HG03342 (cell line): Measurements from ENCODE around the gene SMAP2.

Experiments used
- ATAC-seq: cut with Tn5 transposase; IDR thresholded peaks from one replicate; pipeline ENCODE4 v1.9.1; 2021; ENCODE audit warnings: mild to moderate bottlenecking, moderate library complexity; ENCODE audit not compliant: unreplicated experiment

The SMAP2 gene

DNA sequence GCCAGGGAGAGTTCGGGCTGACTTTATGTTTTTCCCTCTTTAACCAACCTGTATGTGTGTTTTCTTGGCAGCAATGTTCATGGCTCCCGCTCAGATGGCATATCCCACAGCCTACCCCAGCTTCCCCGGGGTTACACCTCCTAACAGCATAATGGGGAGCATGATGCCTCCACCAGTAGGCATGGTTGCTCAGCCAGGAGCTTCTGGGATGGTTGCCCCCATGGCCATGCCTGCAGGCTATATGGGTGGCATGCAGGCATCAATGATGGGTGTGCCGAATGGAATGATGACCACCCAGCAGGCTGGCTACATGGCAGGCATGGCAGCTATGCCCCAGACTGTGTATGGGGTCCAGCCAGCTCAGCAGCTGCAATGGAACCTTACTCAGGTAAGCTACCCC, 43.2 kb downstream of the SMAP2 start:
- no peak for ATAC-seq

DNA sequence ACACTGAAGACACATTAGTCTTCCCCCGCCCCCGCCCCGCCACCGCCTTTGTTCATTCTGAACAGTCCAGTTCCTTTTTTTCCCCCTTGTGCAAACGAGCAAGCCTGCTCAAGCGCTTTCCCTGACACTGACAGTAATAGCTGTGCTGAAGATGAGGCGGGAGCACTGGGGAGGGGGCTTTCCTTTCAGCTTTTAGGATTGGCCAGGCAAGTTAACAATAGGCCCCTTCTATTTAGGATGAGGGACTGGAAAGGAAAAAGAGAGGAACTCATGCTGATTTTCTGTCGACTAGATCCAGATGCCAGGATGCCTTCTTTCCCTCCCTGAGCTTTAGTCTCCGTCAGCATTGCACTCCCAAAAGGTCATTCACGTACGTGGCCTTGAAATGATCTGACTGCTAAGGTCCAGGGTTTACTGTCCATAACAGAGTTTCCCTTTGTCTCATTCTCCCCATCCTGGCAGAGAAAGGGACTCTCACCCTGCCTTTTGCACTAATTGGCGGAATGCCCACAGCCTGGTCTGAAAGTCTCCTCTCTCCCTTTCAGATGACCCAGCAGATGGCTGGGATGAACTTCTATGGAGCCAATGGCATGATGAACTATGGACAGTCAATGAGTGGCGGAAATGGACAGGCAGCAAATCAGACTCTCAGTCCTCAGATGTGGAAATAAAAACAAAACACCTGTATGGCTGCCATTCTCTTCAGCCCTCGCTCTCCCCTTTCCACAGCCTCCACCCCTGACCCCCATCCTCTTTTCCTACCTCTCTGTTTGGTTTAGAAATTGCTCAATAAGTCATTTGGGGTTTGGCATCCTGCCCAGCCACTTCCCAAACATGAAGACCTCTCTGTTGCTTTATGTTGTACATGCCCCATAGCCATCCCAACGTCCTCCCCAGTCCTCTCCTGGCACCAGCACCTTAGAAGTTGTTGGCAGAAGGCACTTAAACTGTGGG, 48.2 kb downstream of the SMAP2 start:
- no peak for ATAC-seq

DNA sequence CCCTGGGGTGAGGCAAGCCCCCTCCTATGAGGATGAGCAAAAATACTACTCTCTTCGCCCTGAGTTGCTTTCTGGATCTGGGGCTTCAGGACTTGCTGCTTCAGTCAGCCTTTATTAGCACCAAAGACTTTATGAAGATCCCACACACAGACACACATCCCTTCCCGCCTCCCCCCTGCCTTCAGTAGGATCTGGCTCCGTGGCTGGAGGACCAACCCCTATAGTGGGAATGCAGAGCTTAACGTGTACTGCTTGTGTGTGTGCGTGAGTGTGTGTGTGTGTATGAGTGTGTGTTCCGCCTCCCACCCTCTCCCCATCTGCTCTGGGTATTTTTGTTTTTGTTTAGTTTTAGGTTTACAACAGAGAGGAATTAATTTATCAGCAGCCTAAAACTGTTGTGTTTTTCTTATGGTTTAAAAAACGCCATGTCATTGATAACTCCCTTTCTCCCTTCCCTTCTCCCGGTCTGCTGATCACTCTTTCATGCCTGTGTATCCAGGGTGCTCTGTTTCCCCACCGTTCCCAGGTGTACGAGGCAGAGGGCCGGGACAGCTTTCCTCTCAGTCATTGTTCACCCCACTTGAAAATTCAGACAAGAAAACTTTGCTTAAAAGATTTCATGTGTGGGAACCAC, 49.2 kb downstream of the SMAP2 start:
- ATAC-seq = no peak

DNA sequence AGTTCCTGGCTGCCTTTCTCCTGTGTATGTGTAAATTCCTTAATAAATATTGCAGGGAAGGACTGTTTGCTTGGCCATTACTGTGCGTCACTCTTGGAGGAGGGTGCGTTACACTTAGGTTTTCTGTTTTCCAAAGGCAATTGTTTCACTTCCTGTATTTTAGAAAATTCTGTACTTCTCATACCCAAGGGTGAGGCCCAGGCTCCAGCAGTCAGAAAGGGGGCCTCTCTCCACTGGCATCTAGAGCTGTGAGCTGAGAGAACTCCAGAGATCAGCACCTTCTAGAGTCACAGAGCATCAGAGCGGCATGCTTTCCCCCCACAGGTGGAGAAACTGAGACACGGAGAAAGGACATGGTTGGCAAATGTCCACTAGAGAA, 49.7 kb downstream of the SMAP2 start:
- ATAC-seq = no peak

DNA sequence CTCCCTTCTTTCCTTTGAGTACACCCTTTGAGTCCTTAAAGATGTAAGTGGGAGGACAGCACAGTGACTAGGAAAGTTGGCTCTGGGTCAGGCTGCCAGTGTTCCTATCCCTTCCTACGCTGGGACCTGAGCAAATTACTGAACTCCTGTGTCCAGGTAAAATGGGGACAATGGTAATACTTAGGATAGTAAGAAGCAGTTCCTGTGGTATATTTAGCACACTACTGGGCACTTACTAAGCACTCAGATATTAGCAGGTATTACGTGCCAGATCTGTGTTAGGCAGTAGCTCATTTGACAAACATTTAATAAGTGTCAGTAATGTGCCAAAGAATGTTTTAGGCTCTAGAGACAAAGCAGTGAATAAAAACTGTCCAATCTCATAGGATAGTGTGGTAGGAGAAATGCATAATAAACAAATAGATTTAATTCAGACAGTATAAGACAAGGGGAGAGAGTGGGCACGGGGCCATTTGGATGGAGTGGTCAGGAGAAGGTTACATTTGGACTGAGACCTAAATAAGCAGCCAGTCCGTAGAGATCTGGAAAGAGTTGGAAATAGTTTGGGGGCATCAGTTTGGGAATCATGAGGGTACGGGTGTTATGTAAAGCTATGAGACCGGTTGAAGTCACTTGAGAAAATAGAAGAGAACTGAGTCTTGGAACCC, 50.6 kb downstream of the SMAP2 start:
- no peak for ATAC-seq

DNA sequence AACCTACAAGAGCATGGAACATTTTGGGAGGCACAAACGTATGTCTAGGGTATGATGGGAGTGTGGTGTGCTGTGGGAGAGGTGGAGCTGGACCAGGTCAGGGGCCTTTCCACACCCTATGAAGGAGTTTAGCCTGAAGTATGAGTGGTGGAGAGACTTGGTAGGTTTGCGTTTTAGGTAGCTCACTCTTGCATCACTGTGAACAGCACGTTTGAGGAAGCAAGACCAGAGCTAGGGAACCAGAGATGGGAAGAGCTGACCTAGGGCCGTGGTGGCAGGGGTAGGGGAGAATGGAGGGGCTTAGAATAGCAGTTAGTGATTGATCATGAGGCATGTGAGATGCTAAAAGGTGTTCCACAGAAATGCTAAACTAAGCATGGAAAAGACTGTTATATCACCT, 51.7 kb downstream of the SMAP2 start:
- ATAC-seq = no peak

DNA sequence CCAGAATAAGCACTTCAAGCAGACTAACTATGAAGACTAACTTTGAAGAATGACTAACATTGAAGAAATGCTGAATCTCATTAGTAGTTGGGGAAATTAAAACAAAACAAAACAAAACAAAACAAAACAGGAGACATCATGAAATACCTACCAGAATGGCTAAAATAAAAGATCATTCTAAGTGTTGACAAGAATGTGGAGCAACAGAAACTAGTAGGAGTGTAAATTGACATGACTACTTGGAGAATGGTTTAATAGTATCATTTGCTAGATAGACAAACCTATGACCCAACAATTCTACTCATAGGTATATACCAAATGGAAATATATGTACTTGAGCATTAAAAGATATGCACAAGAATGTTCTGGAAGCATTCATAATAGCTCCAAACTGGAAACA, 57.9 kb downstream of the SMAP2 start:
- no peak for ATAC-seq

DNA sequence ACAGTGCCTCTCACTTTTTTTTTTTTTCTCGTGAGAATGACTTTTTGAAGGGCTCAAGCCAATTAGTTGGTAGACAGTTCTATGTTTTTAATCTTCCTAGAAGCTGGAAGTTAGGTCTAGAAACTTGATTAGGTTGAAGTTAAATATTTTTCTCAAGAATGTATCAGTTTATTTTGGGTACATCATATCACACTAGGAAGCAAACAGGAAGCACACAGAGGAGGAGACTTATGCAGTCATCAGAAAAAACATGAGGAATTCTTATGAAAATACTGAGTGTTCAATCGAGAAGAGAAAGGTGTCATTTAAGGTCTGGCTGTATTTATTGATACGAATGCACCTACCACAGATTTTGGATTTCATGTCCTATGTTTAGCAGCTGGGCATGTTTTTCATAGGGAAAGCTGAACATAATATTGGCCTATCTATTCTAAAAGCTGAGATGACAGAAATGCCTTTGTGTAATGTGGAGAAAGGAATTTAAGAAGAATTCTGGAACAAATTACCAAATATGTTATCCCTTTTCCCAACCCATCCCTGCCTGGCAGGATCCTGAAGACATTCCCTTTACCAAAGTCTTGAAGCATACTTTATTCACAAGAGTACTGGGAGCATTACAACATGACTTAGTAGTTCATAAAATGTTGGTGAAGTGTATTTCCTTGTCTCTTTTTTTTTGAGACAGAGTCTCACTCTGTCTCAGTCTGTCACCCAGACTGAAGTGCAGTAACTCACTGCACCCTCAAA, 59.3 kb downstream of the SMAP2 start:
- ATAC-seq = no peak

DNA sequence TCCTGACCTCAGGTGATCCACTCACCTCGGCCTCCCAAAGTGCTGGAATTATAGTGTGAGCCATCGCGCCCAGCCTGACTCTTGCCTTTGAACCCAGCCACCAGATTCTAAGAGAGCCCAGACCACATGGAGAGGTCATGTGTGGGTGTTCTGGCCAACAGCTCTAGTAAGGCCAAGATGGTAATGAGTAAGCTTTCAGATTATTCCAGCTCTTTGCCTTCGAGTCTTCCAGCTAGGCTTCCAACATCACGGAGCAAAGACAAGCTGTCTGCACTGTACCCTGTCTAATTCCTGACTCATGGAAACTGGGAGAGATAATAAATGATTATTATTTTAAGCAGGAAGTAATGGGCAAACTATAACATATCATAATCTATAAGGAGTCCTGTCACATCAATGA, 61.9 kb downstream of the SMAP2 start:
- ATAC-seq = no peak

DNA sequence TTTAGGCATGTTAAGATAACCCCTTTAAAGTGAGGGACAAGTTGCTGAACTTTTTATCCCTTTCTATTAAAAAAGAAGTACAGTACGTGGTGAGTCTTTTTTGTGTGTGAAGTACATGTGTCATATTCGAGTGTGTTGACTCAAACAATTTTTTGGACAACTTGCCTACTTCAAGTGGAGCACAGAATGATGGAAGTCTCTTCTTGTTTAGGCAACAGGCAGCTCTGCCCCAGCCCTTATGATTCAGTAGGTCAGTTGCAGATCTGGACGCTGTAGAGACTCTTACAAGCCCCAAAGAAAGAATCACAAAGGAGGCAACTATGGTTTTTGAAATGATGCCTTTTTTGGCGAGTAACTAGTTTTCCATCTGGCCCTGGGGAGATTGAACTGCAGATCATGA, 62.3 kb downstream of the SMAP2 start:
- no peak for ATAC-seq

DNA sequence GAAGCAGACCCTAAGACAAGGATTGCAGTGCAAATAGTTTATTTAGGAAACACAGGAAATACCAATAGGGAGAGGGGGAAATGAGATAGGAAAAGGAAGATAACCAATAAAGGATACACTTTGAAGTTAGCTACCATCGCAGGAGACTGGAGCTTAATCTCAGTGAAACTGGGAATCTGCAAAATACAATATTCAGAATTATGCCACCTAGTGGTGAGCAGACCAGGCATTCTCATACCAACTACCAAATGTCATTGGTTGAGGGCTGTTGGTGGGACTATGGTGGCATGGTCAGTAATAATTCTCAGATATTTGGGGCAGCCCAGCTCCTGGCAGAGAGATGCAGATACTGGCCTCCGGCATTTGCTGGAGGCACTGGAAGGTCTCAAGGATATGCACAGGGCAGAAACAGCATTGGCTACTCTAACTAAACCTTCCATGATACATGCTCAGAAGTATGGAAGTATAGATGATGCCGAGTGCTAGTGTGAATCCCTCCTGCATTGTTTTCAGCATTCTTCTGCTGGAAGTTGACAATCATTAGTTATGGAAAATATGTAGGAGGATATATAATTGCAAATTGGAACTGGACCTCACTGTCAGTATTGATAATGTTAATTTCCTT, 65.0 kb downstream of the SMAP2 start:
- ATAC-seq = no peak

DNA sequence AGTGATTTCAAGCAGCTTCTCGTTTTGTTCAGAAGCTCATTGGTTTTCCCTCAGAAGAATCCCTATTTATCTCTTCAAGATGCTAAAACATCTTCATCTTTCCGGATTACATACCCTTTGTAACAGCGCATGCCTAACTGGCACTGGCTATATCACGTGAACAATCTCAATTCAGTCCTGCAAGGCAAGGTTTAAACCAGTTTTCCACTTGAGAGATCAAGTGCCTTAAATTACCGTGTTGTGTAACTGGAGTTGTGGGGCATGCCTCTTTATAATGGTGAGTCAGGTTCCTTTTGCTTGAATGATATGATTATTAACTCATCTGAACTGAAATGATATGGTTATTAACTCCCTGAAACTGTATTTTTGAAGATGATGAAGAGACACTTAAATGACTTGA, 65.7 kb downstream of the SMAP2 start:
- ATAC-seq = no peak

DNA sequence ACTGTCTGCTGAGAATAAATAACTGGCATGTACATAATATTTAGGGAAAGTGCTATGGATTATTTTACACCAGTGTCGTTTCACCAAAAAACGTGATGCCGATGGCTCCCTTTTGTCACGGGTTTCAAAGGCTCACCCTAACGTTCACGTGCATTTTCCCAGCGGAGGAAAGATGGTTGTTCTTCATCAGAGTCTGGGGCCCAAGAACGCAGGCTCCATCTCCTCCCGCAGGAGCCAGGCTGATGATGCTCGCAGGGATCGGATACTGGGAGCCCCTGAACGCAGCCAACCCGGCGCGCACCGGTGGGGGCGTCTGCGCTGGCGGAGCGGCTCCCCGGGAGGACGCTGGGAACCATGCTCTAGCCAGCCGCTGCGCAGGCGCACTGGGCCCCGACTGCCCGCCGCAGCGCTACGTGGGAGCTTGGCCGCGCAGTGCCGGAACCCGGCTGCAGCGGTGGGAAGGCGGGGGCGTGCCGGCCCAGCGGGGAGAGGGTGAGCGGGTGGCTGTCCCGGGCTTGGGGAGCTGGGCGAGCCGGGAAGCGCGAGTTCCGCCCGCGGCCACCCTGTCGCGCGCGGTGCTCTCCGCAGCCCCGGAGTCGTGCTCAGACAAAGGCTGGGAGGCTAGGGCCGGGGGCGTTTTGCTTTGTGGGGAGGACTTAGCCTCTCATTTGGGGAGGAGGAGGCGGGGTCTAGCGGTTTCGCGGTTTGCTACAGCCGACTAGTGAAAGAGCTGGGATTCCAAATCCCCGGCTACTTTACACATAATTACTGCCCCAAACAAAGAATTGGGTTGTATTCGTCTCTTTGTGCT, 76.4 kb downstream of the SMAP2 start, which contains the start of gene ZFP69B:
ZFP69B (plus strand) TSS at position 793 of the 811 bp plus-strand sequence. CDS start 486 bp downstream, outside the sequence.
- ATAC-seq = peak; percentile 82

DNA sequence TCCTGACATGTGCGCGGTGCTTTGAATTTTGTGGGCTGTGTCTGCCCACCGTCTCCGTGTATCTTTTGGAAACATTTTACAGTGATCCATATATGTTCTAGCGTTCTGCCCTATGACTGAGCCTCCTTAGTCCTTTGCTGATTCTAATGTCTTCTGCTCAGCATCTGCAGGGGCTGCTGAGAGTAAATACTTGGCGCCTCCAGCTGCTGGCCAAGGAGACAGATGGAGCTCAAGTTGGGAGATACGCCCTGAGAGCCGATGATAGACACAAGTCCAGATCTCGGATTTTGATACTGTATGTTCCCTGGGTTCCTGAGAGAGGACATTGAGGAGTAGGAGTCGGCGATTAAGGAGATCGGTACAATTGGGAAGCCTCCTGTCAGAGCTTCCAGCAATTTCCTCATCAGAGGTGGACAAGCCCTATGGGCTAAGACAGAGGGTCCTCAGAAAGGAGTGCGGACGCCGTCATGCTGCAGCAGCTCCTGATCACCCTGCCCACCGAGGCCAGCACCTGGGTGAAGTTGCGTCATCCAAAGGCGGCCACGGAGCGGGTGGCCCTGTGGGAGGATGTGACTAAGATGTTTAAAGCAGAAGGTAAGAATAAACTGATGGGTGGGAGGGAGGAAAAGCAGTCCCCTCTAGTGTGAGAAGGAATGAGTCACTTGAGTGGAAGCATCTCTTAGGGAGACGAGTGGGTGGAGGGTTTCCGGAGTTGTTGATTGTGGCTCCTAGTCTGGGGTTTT, 77.1 kb downstream of the SMAP2 start:
- peak; percentile 6 for ATAC-seq

DNA sequence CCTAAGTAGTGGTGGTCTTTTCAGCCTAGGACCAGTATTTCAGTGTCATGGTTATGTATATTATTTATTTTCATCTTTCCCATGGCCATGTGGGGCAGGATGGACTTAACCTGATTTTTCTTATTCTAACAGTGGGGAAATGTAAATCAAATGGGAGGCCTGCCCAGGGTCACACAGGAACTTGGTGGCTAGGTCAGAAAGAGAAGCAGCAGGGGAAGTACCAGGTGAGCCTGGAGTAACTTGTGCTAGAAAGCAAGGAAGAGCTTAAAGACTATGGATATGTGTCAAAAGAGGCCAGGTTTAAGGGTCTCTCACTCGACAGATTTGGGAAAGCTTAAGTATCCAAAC, 77.7 kb downstream of the SMAP2 start:
- no peak for ATAC-seq

DNA sequence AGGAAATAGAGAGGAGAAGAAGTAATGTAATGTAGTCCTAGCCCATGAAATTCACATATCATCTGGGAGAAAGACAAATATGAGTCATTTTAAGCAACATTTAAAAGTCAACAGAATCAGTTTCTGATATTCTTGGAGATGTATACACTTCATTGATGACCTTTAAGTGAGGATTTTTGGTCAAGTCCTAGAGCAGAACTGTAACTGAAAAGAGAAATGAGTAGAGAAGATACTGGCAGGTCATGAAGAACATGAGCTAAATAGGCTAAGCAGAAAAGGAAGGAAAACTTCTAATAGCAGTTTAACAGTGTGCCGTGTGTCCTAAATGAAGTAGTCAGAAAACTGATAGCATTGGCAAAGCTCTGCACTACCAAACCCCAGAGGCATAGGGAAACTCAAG, 81.3 kb downstream of the SMAP2 start:
- ATAC-seq = no peak

DNA sequence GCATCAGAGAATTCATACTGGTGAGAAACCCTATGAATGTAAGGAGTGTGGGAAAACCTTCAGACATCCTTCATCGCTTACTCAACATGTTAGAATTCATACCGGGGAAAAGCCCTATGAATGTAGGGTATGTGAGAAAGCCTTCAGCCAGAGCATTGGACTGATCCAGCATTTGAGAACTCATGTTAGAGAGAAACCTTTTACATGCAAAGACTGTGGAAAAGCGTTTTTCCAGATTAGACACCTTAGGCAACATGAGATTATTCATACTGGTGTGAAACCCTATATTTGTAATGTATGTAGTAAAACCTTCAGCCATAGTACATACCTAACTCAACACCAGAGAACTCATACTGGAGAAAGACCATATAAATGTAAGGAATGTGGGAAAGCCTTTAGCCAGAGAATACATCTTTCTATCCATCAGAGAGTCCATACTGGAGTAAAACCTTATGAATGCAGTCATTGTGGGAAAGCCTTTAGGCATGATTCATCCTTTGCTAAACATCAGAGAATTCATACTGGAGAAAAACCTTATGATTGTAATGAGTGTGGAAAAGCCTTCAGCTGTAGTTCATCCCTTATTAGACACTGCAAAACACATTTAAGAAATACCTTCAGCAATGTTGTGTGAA, 89.5 kb downstream of the SMAP2 start:
- ATAC-seq = no peak

DNA sequence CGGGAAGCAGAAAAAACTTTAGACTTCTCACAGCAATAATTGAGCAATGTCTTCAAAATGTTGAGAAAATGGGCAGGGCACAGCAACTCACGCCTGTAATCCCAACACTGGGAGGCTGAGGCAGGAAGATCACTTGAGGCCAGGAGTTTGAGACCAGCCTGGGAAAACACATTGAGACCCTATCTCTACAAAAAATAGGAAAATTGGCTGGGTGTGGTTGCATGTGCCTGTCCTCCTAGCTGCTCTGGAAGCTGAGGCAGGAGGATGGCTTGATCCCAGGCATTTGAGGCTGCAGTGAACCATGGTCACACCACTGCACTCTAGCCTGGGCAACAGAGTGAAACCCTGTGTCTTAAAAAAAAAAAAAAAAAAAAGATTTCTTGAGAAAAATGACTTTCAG, 95.8 kb downstream of the SMAP2 start:
- ATAC-seq = no peak
